CD4-positive, alpha-beta T cell treated with Interleukin-6 at 100 ng/mL for 8 hours (primary cell): ENCODE results near the gene ARHGAP10.
"Not testable (repeated sequence)": the region's sequence is repeated elsewhere in the genome, so short reads cannot be mapped to it uniquely, and the experiment has no call there.

Source experiments
- DNase-seq: peaks from one replicate; pipeline ENCODE4 v3.0.0-alpha.2; 2020; ENCODE audit warnings: mixed read lengths, low spot score

The ARHGAP10 gene

DNA sequence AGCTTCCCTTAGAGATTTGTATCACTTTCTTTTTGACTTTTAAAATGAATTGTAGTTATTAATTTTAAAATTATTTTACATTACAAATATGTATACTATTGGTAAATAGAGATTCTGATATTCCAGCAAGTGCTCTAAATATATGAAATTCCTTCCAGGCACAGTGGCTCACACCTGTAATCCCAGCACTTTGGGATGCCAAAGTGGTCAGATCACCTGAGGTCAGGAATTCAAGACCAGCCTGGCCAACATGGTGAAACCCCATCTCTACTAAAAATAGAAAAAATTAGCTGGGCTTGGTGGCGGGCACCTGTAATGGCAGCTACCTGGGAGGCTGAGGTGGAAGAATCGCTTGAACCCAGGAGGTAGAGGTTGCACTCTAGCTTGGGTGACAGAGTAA, 180.2 kb downstream of the ARHGAP10 start:
- not testable (repeated sequence) for DNase-seq

DNA sequence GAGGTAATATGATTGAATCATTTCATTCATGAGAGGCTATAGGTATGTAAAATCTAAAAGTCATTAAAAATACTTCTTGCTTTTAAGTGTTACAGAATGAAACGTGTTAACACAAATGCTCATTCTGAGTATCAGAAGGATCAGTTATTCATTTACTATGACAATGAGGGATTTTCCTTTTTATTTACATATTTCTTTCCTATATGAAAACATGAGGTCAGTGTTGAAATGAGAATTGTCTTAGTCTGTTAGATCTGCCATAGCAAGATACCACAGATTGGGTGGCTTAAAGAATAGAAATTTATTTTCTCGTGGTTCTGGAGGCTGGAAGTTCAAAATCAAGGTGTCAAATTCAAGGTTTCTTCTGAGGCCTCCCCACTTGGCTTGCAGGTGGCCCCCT, 181.2 kb downstream of the ARHGAP10 start:
- no peak for DNase-seq

DNA sequence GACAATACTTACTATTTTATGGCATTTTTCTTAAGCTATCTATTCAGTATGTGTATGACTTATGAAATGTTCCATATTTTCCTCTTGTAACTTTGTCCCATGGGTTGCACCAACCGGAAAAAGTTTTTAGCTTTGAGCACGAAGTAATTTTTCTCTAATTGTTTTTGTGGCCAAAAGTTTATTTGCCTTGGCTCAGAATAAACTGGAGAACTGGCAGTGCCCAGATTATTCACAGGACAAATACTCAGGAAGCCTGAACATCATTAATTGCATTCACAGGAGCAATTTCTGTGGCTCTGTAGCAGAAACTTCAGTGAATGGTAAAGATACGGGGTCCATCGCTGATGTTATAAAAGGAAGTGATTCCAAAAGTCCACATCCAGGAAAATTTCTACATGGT, 184.5 kb downstream of the ARHGAP10 start:
- DNase-seq = no peak

DNA sequence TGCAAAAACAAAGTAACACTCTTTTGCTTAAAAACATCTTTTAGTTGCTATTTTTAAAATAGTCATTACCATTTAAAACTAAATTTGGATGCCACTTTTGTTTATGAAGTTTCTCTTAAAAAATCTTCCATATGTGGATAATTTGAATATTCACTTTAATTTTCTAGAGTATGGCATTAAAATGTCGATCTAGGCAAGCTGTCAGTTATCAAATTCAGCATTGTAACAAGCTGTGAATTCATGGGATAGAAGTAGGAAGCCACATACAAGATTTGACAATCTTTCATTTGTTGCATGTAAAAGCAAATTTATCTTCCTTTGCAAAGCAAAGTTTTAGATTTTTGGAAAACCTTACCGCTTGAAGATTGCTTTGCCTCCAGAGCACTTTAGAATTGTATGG, 191.5 kb downstream of the ARHGAP10 start:
- no peak for DNase-seq

DNA sequence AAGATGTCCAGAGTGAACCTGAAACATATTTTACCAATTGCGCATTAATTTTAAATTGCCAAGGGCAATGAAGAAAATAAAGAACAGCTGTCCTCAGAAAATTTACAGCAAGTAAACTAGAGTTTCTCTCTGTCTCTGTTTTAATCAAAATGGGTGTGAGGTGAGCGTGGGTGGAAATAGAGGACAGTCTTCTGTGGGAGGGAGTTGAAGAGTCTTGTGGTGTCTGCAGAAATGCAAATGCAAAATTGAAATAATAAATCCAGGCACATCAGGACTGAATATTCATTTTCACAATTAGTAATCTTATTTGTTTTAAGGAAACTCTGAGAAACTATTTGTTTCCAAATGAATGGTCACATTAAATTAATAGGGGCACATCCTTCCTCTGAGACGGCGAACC, 192.0 kb downstream of the ARHGAP10 start:
- DNase-seq = no peak

DNA sequence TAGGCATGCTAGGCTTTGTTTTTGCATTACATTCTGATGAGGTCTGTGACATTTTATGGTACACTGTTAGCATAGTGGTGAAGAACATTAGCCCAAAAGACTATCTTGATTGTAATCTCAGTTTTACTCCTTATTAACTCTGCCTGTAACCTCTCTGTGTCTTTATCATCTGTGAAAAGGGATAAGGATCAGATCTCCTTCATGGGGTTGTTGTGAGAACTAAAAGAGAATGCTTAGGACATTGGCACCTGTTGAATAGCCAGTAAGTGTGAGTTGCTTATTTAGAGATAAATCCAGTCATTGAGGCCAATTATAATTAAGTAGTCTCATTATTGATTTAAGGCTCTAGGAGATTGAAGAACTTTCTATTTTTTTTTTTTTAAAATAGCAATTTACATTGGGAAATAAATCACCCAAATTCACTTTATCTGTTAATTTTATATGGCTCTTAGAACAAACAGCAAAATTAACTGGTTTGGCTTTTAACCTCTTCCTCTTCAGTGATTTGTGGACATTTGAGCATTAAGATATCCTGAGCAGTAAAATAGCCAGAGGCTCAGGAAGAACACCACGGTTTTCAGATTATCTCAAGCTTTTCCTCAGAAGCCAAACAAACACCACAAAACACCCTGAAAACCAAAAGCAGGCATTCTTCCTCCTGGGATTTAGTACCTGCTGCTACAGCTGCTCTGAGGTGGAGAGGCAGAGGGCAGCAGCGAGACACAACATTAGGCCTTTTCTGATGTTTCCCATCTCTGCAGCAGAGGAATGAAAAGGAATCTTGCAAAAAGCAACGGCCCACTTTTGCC, 192.9 kb downstream of the ARHGAP10 start:
- DNase-seq = no peak

DNA sequence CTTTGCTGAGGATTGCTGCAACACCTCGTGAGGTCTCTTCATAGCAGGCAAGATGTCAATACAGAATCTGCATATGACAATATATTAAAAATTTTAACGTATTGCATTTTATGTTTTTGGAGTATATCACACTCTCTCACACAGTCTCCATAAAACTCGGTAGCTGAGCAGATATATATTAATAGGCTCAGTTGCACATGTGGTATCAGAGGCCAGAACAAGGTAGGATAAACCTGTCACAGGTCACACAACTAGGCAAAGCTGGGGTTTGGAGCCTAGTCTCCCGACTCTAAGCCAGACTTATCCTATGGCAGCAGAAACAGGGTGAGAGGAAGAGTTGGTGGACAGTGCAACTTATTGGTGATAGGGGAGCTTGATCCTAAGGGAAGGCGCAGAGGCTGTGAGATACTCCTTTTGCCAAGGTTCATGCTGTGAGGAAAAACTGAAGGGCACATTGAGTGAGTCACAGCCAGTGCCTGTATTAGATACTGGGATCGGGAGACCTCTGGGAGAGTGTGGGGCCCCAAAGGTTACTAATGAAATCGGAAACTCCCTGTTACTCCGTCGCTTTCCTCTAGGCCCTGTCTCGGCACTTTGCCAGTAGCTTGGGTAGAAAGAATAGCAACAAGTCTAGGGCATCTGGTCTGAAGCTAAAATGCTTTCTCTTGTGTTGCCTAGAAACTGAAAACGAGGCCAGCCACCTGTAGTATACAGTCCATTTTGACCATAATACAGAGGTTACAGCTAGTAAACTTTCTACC, 195.7 kb downstream of the ARHGAP10 start:
- no peak for DNase-seq

DNA sequence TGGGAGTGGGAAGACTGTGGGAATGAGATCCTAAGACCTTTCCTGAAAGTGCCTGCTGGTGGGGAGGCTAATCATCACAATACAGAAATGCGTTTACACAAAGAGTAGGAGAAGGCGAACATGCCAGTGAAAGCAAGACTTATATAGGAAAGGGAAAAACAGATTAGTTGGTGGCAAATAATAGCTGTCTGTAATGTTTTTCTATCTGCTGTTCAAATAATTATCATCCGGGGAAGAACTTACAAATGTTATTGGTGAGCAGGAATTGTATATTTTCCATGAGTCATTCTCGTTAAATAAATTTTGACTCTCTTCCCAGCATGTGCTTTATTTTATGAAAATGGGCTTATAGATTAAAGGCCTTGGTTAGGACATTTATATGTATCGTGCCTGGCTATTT, 196.5 kb downstream of the ARHGAP10 start:
- DNase-seq = no peak

DNA sequence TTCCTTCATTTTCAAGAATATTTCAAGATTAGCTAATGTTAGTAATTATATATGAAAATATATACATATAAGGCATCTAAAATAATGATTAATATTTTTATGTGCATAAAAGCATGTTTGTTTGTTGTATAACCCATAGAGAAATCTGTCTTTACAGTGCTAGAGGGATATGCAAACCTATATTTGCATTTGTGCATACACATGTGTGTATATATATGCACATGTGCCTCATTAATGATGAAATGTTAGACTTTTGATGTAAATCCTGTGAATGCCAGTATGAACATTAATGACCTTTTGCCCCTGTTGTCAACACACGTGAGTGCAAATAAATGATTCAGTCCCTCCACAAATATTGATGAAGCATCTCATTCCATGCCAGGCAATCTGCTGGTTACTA, 197.9 kb downstream of the ARHGAP10 start:
- DNase-seq = no peak

DNA sequence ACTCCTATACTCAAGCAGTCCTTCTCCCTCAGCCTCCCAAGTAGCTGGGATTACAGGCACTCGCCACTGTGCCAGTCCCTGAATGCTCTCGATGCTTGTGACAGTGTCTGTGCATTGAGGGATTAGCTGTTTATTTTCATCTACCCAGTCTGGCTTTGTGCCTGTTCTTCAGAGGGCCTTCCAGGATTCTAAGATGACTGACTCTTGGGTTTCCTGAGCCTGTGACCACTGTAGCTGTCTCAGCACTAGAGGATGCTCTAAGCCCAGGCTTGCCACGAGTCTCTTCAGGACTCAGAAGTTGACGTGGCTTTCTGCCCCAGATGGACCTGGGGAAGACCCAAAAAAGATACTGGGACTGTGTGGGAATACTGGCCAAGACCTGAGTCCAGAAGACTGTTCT, 201.4 kb downstream of the ARHGAP10 start:
- no peak for DNase-seq

DNA sequence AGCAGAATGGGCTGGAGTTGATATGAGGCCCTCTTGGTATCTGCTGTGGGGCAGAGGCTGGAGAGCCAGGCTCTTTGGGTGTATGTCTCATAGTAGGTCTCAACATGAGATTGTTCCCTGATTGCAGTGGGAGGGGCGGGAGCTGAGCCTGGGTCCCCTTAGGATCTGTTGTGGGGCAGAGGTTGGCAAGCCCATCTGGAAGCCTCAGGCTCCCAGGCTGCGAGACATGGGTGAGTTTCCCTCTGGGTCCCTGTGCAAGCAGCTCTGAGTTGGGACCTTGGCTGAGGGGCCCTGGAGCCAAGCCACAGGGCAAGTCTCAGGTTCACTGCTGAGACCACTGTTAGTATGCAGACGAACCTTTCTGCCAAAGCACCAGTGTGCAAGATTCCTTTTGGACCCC, 201.9 kb downstream of the ARHGAP10 start:
- no peak for DNase-seq

DNA sequence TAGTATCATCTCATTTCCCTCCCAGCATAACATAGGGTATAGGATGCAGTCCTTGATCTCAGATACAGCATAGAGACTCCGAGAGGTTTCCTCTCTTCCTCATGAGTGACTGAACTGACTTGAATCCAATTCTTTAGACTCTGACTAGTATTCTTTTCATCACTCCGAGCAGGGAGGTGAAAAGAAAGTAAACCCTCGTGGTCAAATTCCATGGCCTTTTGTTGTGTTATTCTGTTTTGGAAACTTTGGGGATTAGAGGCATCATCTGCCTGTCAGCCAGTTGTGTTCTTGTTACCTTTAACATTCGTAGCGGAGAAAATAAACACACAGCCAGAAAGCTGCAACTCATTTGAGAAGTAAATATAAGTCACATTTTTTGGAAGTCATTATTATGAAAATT, 206.6 kb downstream of the ARHGAP10 start:
- no peak for DNase-seq

DNA sequence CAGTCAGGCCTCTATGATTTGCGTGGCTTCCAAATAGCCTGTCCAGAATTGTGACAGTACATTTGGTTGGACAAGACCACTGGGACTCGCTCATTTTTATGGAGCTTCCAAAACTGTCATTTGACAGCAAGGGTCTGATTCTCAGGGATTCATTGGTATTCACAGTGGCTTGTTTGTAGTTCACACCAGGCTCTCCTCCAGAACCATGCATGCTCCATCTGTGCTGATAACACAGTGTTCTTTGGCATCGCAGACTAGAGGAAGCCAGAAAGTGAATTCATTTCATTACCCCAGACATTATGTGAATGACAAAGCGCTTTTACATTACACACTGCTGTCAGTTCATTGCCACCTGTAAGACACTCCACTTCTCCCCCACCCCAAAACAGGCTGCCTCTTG, 208.3 kb downstream of the ARHGAP10 start:
- DNase-seq = no peak

DNA sequence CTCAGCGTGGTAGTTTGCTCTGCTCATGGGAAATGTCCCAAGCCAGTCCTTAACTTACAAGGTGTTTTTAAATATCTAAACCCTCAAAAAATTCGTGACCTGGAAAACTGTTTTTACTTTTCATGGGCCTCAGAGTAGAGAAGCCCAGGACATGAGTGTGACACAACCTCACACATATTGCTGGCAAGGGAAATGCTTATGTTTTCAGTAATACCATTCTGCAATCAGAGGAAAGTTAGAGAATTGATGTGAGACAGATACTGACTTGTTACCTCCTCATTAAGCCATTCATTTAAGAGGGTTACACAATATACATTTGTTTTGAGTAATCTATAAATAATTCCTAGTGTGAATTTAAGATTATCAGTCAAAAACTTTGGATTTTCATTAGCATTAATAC, 209.5 kb downstream of the ARHGAP10 start:
- no peak for DNase-seq

DNA sequence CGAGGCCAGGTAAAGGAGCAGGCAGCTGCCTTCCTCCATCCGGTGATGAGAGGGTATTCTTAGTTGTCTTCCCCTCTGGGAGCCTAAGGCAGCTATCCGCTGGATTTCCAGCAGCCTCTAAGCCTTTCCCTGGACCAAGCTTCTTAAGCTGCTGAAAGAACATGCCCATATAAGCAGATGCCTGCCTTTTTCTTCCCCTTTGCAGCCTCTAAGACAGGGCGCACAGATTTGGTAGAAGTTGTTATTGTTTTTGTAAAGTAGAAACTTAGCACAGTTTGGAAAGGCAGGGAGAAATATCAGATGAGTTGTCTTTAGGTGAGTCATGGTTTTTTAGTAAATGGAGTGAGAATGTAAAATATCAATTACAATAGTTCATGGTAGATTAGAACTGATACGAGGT, 210.8 kb downstream of the ARHGAP10 start:
- DNase-seq = no peak

DNA sequence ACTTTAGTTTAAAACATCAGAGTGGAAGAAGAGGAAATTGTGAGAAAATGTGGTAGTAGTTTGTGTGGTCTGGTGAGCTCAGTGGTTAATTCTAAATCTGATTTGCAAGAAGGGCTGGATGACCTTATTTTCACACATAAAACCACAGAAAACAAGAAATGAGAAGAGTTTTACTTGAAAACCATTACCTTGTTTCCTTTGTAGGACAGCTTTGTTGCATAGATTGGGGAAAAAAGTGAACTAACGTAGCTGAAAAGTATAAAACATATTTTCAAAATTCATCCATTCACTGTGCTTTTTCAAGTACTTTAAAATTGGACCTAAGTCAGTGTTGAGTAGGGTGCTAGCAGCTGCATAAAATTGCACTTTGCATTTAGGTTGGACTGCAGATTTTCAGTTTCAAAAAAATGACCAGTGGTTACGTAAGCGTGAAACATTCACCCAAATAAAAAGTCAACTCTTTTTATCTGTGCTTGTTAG, 211.3 kb downstream of the ARHGAP10 start:
- DNase-seq = peak; percentile 3

DNA sequence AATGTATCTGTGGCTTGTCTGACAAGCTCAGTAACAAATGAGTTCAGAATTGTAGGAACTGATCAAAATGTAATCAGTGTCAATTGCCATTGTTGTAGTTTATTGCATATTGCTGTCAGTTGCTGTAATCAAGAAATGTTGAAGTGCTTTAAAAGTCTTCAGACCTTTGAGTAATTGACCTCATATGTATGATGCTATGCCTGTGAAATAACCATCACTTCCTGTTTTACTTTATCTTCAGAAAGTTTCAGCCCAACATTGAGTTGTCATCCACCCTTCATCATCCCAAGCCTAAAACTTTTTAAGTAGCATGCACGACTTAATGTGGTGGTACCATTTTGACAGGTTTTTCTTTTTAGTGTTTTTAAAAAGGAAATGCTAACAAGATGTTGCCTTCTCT, 212.4 kb downstream of the ARHGAP10 start:
- no peak for DNase-seq

DNA sequence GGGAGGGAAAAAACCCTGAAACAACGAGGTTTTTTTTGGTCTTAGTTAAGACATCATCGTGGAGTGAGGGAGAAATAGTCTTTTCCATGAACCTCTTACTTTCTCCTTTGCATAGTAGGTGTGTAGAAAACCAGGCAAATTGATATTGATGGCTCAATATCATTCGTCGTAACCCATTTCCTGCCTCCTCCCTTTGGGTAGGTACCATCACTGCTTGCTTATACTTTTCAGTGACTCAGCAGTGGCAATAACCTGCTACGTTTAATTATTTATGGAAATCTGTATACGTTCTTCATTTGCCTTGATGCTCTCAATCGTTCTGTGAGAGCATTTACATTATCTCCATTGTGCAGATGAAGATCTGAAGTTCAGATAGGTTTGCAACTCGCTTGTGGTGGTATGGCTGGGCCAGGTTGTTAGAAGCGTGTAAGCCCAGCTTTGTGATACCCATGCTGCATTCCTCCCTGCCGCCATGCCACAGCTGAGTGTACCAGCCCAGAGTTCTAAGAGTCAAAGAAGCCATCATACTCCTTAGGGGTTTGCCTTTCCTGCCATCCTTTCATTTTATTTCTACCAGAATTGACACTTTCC, 212.9 kb downstream of the ARHGAP10 start:
- DNase-seq = no peak

DNA sequence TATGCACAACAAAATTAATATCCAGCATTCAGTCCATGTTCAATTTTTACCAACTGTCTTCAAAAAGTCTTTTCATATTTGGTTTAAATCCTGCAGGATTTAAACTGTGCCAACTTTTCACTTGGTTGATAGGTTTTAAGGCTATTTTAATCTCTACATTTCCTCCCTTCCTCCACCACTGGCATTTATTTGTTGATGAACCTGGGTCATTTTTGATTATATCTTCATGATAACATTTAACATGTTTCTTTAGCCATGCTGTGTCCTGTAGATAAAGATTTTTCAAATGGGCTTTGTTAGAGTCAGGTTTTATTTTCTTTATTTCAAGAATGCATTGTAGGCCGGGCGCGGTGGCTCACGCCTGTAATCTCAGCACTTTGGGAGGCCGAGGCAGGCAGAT, 216.4 kb downstream of the ARHGAP10 start:
- no peak for DNase-seq

DNA sequence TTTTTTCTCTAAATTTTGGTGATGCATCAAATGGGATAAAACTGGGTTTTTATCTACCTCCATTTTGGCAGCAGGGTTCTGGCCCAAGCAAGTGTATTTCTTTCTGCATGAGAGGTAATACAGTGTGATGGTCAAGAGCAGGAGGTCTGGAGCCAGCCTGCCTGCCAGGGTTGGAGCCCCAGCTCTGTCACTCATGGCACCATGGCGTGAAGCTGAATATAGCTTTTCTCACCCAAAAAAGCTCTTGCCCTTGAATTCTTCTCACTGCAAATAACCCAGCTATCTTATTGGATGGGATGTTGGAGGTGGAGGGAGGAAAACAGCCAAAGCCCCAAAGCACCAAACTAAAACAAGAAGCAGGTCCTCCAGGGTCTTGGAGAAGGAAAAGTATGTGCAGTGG, 218.4 kb downstream of the ARHGAP10 start:
- DNase-seq = no peak

DNA sequence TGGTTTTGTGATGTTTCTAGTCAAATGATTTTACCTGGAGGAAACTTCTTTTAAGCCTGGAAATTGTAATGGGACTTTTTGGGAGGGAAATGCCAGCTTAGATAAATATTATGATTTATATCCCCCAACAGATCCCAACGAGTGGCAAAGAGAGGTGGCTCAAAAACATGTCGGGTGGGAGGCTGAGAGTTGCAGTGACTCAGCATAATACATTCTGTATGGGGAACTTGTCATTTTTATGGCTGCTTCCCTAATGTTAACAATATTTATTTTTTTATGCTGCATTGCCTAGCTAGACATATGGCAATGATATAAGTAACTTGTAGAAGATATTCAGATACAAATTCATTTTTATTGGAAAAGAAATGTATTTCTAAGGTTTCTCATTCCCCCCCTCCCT, 219.0 kb downstream of the ARHGAP10 start:
- no peak for DNase-seq

DNA sequence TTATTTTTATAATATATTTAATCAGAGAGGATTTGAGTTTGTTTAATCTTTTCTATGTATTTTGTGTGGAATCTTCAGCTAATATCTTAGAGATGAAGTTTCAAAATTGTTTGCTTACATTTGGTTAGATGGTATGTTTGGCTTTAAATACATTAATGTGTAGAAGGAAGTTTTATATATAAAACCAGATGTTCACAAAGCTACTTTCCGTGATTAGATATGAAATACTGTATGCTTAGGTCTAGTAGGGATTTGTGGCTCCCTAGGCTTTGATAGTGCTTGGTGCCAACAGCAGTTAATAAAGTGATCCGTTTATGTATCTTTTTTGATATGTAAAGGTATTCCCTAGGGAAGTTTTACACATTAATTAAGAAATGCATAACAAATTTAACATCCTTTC, 223.0 kb downstream of the ARHGAP10 start:
- DNase-seq = no peak
